Measurements from ENCODE around the gene KBTBD3.

GRCh38 chr11:106088896-106089295 is 11.7 kb upstream of the KBTBD3 start:
- TF ChIP-seq CTCF (conservative IDR thresholded peaks at IDR 0.05; ENCODE audit: low read depth, low read length) (no peak), EZH2 (IDR thresholded peaks at IDR 0.05; ENCODE audit: borderline replicate concordance, low read depth, low read length, poor library complexity, severe bottlenecking) (no peak)
